Stomach (tissue), 9 donors: ENCODE results near the gene MSI2. TPM values are rescaled to one million over a fixed set of nuclear protein-coding genes. Genes with fewer than 3 reads are reported as not detected.
A peak's percentile ranks its signal among the peaks of the same experiment; 100 is the strongest.

Experiments used
- DNase-seq, 2 donors: peaks; one replicate each; pipeline versions ENCODE4 v3.0.0 to v3.0.0-alpha.2; 2013 to 2019
- H3K27ac ChIP-seq, 5 donors: fragments of 200-600 bp in 4 of 5; sonication (generic) in 4 of 5; one replicate each; pipeline ENCODE4 v1.5.1; 2013 to 2019; ENCODE audit warnings: mild to moderate bottlenecking in 1 of 5, moderate library complexity in 1 of 5
- H3K27me3 ChIP-seq, 3 donors: fragments of 200-600 bp; sonication (generic); one replicate each; pipeline ENCODE4 v1.5.1; 2017 to 2019; ENCODE audit warnings: mixed run types in 1 of 3
- H3K36me3 ChIP-seq, 4 donors: fragments of 200-600 bp; sonication (generic); 1 replicate in 3 of 4; 2 replicates in 1 of 4; pipeline ENCODE4 v1.5.1; 2016 to 2019
- H3K4me1 ChIP-seq, 4 donors: fragments of 200-600 bp; sonication (generic); one replicate each; pipeline ENCODE4 v1.5.1; 2016 to 2019
- H3K4me3 ChIP-seq, 4 donors: fragments of 200-600 bp; sonication (generic) in 3 of 4; one replicate each; pipeline ENCODE4 v1.5.1; 2016 to 2019; ENCODE audit warnings: mild to moderate bottlenecking in 1 of 4
- H3K9me3 ChIP-seq, 4 donors: fragments of 200-600 bp; sonication (generic); one replicate each; pipeline ENCODE4 v1.5.1; 2016 to 2019
- EP300 ChIP-seq: sonication (generic); formaldehyde crosslinking; IDR thresholded peaks from one replicate; pipeline ENCODE4 v1.6.1; 2017; ENCODE audit warnings: antibody characterized with exemption
- POLR2A ChIP-seq, 4 donors: fragments of 450-650 bp; IDR thresholded peaks; one replicate each; pipeline ENCODE4 v1.6.1; 2016; ENCODE audit warnings: antibody characterized with exemption in 4 of 4, control low read depth in 2 of 4, mild to moderate bottlenecking in 1 of 4, moderate library complexity in 1 of 4
- POLR2AphosphoS5 ChIP-seq, 3 donors: sonication (generic); formaldehyde crosslinking; IDR thresholded peaks; one replicate each; pipeline ENCODE4 v1.6.1; 2016; ENCODE audit warnings: antibody characterized with exemption in 3 of 3
- WGBS, 5 donors: extraction: QIAGEN DNeasy Blood & Tissue Kit in 3 of 5; methylation state at CpG; one replicate each; pipeline versions ENCODE4 v1.1.5 to v1.1.7; 2013 to 2018; 5-methylcytosine and 5-hydroxymethylcytosine counted together
- intact Hi-C: fragments of 100-400 bp; cut with DNase I; formaldehyde crosslinking; loops from one replicate; pipeline ENCODE4 v1.15.1; 2023; ENCODE audit warnings: low total_unique reads
- polyA plus RNA-seq, 3 donors: library from polyadenylated mRNA; stranded (reverse); fragments of 200-250 nt; gene quantifications; one replicate each; pipeline ENCODE4 v1.2.3, GENCODE V29; 2013
- total RNA-seq, 5 donors: library from RNA; depleted of rRNA; stranded (reverse); fragments of >200 nt; gene quantifications; one replicate each; pipeline versions ENCODE4 v1.1.0 to v1.2.3, GENCODE V29; 2014 to 2016
- TF ChIP-seq, protein P1 (sequence below), 7 experiments: fragments of 450-650 bp in 4 of 7; fragments of 200-600 bp in 3 of 7; sonication (generic) in 3 of 7; IDR thresholded peaks; one replicate each; pipeline ENCODE4 v1.5.1; 2016 to 2019; ENCODE audit warnings: antibody characterized with exemption in 7 of 7, control low read depth in 2 of 7, mild to moderate bottlenecking in 1 of 7
- donor health status: healthy with polysubstance abuse.
- donor health status: Bipolar disorder and iron deficiency.
- donor health status: healthy.

MSI2 gene
- total and polyA plus RNA-seq, 8 donors = 8.3 to 72.4 (median 22.9) TPM

DNA sequence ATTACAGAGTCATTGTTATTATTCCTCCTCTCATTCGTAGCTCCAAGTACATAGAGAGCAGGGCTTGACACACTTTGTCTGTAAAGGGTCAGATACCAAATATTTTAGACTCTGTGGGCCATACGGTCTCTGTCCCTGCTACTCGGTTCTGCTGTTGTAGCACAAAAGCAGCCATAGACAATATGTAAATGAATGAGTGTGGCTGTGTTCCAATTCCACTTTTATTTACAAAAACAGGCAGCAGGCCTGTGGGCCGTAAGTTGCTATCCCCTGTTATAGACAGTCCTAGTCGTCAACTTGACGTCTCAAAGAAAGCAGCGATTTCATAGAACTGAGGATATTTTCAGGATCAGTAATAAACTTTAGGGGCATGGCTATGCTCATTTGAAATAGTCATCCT is 161.6 kb downstream of the MSI2 start:
- intact Hi-C loops = no loop called here
- TF ChIP-seq EP300 (no peak), POLR2A (IDR thresholded peaks at IDR 0.05) (no peak), POLR2AphosphoS5 (IDR thresholded peaks at IDR 0.05) (no peak)
- TF ChIP-seq, protein P1, sequence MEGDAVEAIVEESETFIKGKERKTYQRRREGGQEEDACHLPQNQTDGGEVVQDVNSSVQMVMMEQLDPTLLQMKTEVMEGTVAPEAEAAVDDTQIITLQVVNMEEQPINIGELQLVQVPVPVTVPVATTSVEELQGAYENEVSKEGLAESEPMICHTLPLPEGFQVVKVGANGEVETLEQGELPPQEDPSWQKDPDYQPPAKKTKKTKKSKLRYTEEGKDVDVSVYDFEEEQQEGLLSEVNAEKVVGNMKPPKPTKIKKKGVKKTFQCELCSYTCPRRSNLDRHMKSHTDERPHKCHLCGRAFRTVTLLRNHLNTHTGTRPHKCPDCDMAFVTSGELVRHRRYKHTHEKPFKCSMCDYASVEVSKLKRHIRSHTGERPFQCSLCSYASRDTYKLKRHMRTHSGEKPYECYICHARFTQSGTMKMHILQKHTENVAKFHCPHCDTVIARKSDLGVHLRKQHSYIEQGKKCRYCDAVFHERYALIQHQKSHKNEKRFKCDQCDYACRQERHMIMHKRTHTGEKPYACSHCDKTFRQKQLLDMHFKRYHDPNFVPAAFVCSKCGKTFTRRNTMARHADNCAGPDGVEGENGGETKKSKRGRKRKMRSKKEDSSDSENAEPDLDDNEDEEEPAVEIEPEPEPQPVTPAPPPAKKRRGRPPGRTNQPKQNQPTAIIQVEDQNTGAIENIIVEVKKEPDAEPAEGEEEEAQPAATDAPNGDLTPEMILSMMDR (IDR thresholded peaks at IDR 0.05) = no peak

DNA sequence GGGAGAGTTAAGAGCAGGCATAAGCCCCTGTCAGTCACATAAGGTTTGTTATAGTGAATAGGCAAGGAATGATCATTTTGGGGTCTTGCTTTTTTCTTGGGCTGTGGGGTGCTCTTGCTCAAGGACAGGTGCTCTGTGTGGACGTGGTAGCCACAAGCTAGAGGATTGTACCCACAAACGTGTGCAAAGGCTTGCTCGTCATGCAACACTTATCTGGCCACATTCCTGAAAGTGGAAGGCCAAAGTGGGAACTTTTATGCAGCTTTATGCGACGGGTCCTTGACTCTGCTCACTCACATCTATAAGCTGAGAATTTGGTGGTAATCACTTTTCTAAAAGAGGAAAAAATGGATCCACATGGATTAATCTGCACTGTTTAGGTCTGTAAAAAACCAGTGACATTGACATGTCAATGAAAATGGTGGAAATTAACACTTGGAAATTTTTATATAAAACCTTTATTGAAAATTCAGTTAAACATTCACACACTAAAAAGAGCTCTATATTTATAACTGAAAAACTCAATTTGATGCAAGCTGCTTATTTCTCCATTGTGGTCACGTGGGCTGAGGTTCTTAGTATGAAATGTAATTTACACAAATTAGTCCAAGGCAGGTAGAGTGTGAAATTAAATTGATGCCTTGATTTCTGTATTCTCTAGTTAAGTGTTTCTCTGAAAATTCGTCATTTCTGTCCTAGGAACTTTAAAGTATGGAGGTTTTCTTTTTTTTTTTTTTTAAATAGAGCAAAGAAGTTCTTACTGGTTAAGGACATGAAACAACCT is 162.3 kb downstream of the MSI2 start:
- DNase-seq = no peak
- Histone ChIP-seq H3K27ac (no peak overlapping the region), H3K27me3 (no peaks in the 10 kb centered on the region), H3K4me3 (no peak overlapping the region), H3K36me3 (no peaks in the 10 kb centered on the region), H3K9me3 (no peaks in the 10 kb centered on the region), H3K4me1 (peaks cover 9 to 44% (median 15%) of the 10 kb centered on the region in 4 donors)
- intact Hi-C loops = no loop called here
- WGBS, 5 donors = 66 to 78% (median 69%) methylated on average over 7 of the region's 7 CpGs
- TF ChIP-seq POLR2A (IDR thresholded peaks at IDR 0.05) (no peak), EP300 (no peak), POLR2AphosphoS5 (IDR thresholded peaks at IDR 0.05) (no peak)
- TF ChIP-seq, protein P1 (IDR thresholded peaks at IDR 0.05) = no peak

More for the DNA sequence above, 161.6 kb downstream of the MSI2 start:
- no peaks in the 10 kb centered on the region for H3K36me3 ChIP-seq
- DNase-seq = no peak
- 84 to 89% (median 86%) methylated on average over 7 of the region's 7 CpGs for WGBS, 5 donors
- H3K9me3 ChIP-seq = no peaks in the 10 kb centered on the region
- H3K4me3 ChIP-seq = no peak overlapping the region
- H3K27ac ChIP-seq = no peak overlapping the region
- H3K27me3 ChIP-seq = no peaks in the 10 kb centered on the region
- H3K4me1 ChIP-seq = peaks cover 9 to 45% (median 15%) of the 10 kb centered on the region in 4 donors

DNA sequence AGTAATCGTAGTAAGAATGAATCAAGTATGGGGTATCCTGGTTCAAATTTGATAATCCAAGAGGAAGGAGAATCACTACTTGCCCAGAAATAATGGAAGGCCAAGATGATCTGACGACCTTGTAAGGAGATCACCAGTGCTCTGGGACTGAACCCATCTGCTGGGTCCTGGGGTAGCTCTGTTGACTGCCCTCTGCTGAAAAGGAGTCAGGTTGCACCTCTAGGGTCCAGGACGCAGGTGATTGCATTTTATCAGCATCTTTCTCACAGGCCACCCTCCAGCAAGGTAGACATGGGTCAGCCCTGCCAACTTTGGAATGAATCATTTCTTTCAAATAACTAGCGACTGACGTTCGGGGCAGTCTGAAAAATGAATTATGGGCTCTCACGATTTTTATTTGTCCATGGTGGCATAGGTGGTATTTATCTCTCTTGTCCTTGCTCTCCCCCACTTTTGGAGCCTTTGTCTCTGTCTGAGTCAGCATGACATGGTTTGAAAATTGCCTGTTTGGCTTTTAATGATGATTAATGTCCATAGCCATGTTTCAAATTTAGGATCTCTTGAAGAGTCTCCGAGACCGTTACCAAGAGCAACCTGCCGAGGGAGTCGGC is 163.7 kb downstream of the MSI2 start:
- Histone ChIP-seq H3K27ac (no peak overlapping the region), H3K9me3 (no peaks in the 10 kb centered on the region), H3K27me3 (no peaks in the 10 kb centered on the region), H3K36me3 (peaks cover 0 to 3% (median 0%) of the 10 kb centered on the region in 4 donors), H3K4me3 (no peak overlapping the region), H3K4me1 (peaks cover 9 to 32% (median 19%) of the 10 kb centered on the region in 4 donors)
- TF ChIP-seq, protein P1 (IDR thresholded peaks at IDR 0.05) = no peak
- no peak for TF ChIP-seq EP300
- no peak for TF ChIP-seq POLR2AphosphoS5 (IDR thresholded peaks at IDR 0.05)
- intact Hi-C loops = no loop called here
- WGBS, 5 donors = 87 to 94% (median 92%) methylated on average over 11 of the region's 11 CpGs
- no peak for DNase-seq

DNA sequence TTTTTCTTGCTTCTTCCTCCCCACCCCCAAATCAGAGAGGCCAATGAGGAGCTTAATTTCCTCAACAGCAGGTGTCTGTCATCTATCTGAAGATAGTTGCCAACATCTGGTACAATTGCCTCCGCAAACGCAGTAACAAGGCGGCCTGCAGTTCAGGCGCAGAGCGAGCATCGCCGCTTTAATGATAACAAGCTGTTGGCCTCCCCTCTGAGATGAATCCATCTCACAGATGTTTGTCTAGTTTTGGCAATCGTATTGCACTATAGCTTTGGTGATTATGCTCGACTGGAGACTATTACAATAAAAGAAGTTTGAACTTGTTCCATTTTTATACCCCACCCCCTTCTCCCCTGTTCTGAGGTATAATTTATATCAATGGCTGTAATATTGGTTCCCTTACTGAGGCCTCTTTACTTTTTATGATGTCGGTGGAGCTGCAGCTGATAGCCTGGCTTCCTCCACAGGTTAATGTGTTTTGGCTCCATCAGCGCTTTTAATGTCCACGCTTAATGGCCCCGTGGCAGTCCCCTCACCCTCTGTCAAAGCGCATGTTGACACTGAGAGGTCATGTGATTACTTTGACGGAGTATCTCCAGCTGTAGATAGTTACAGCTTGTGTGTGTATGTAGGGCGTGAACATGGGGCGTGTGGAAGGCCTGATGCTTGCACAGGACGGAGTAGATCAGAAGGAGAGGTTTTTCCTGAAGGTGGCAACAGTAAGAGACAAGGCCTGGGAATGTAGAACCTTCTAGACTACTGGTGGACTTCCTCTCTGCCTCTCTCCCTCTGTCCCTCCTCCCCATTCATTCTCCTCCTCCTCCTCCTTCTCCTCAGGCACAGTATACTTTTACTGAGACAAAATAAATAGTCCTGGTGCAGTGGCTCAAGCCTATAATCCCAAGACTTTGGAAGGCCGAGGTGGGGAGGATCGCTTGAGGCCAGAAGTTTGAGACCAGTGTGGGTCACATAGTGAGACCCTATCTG is 164.7 kb downstream of the MSI2 start:
- DNase-seq = peak; percentile 36 to 87
- no peaks in the 10 kb centered on the region for H3K27me3 ChIP-seq
- TF ChIP-seq POLR2AphosphoS5 (IDR thresholded peaks at IDR 0.05) (peak in 1 of 3 donors; percentile 74), EP300 (no peak)
- peaks cover 0 to 3% (median 0%) of the 10 kb centered on the region in 4 donors for H3K36me3 ChIP-seq
- H3K4me3 ChIP-seq = no peak overlapping the region
- 47 to 64% (median 51%) methylated on average over 20 of the region's 20 CpGs for WGBS, 5 donors
- peaks cover 9 to 28% (median 21%) of the 10 kb centered on the region in 4 donors for H3K4me1 ChIP-seq
- H3K9me3 ChIP-seq = no peaks in the 10 kb centered on the region
- intact Hi-C loops = no loop called here
- peak overlapping the region in 4 of 5 donors; percentile 14 to 27 (median 20) for H3K27ac ChIP-seq
